K562 (cell line): ENCODE data around the gene ELOVL2.

Source experiments
- CTCF ChIP-seq, 3 experiments: IDR thresholded peaks in 2 of 3; conservative IDR thresholded peaks in 1 of 3; 2 replicates each; pipeline ENCODE4 v1.5.1; 2011 to 2012; ENCODE audit warnings: low read length in 3 of 3, mild to moderate bottlenecking in 3 of 3, control low read depth in 2 of 3, improper control_type of control experiment in 1 of 3, inconsistent platforms in 1 of 3, low read depth in 1 of 3, mixed read lengths in 1 of 3, moderate library complexity in 1 of 3; ENCODE audit not compliant: insufficient read depth in 2 of 3
- NR2F6 ChIP-seq: fragments of 450-650 bp; formaldehyde crosslinking; IDR thresholded peaks from 2 replicates; pipeline ENCODE4 v1.4.0; 2020; ENCODE audit warnings: mild to moderate bottlenecking
- POLR2A ChIP-seq: fragments of 450-650 bp; conservative IDR thresholded peaks from 2 replicates; pipeline ENCODE4 v1.6.1; 2016
- POLR2AphosphoS5 ChIP-seq: IDR thresholded peaks from 2 replicates; pipeline ENCODE4 v1.6.1; 2011; ENCODE audit warnings: mild to moderate bottlenecking, low read depth, low read length, moderate library complexity; ENCODE audit not compliant: control insufficient read depth, insufficient read depth

- TF ChIP-seq POLR2AphosphoS5 (no peak), NR2F6 (no peak), POLR2A (no peak), CTCF (IDR thresholded peaks at IDR 0.05 in 2 of 3, conservative IDR thresholded peaks at IDR 0.05 in 1 of 3; ENCODE audit: insufficient read depth in 2 of 3, low read depth in 1 of 3, low read length in 3 of 3) (peak; percentile 36 to 45 (median 42); a peak in 5 of 6 replicates)
Measured at GRCh38 chr6:11013721-11014070, 30.4 kb downstream of the ELOVL2 start.
